ENCODE results near the gene SRSF3.
A peak's percentile ranks its signal among the peaks of the same experiment; 100 is the strongest.
"Not testable (repeated sequence)": the region's sequence is repeated elsewhere in the genome, so short reads cannot be mapped to it uniquely, and the experiment has no call there.

Gene SRSF3

DNA sequence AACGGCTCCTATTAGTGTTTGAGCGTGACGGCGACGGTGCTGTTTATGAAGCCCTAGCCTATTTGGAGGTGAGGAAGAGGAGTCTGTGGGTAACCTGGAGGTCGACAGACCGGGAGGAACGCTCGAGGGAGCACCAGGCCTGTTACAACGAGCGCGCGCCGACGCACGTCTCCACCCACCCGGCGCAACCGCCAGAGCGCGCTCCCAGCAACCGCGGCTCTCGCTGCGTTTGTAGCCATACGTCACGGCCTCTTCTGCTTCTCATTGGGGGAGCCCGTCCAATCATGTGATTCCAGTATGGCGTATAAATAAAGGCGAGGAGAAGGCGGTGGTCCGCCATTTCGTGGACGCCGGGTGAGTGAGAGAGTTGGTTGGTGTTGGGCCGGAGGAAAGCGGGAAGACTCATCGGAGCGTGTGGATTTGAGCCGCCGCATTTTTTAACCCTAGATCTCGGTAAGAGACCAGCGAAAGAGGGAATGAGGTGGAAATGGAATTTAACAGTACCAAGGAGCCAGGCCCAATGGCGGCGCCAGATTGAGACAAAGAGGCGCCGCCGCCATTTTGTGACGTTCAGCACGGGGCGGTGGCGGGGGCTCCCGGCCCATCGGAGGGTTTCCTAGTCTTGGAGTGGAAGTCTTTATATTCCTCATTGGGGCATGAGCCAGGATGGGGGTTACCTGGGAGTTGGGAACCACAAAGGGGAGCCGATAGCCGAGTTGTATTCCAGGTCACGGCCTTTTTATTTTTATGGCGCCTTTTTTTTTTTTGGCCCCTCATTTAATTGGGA is at the start of gene SRSF3:
Gene SRSF3, plus strand, starts transcription at position 334 of the 787 bp plus-strand sequence. CDS start 2,401 bp downstream, outside the sequence.
- FAIRE-seq: peak; percentile 63

DNA sequence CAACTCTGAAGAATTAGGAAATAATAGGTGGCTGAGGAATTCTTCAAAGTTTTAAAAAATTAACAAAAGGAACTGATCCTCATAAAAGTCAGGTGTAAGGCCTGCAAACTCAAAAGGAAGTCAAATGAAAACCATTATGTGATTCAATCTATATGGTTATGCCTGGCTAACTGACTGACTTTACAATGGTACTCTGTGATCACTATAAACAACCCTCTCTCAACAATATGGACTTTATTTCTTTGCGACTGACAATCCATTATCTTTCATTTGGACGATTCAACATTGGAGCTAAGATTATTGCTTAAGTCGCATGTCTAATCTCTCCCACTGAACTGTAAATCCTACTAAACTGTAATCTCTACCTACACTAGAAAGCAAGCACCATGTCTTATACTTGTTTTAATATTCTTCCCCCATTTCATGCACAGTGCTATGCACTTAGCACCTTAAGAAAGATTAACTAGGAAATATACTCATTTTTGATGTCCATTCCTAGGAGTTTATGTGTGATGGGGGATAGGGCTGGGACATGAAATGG is 48.3 kb upstream of the SRSF3 start:
- FAIRE-seq: no peak

DNA sequence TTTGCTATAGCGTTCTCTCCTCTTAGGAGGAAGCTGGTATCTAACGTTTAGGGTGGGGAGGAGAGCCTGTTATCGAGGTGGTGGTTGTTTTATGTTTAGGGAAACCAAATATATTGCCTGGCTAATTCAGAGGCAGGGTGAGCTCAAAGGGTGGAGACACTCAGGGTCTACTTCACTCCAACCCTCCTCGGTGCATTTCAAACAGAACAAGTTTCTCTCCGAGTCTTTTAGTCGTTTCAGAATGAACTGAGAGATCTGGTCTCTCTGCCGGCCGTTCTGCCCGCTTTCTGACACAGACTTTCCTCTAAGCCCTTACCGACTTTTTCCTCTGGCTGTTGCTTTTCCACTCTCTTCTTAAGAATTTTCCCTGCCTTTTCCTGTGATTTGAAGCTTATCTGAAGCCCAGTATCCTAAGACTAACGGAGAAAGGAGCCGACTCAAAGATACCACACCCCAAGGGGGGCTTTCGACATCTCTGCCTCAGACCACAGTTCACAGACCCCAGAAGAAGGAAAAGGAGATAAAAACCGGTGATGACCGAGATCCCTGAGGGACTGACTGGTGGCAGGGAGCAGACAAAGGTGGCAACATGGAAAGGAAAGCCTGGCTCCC is 47.7 kb upstream of the SRSF3 start:
- FAIRE-seq: no peak

DNA sequence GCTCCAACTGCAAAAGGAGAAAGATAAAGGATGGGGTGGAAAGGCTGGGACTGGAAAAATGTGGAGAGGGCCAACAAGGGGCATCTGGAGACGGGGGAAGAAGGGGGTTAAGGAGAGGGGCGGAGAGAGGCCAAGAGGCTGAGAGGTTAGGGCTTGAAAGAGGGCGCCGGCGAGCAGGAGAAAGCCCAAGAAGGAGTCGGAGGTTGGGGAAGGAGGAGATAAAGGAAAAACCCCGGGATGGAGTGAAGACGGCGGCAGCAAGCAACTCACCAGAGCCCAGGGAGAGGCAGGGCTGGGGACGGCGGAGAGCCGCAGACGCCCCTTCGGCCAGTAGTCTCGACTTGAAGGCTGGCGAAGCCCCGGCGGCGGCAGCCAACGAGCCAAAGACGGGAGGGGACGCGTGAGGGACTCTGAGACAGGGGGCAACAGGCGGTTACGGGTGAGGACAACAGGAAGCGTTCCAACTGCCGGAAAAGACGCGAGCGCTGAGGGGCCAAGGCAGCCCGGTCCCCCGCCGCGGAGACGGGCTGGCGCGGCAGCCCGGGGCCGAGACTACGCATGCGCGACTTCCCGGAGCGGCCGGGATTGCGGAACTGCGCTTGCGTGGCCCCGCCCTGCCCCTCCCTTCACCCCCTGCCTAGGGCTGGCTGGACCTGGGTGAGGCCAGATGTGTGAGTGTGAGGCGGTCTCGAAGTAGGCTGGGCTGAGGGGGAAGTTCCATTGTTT is 47.1 kb upstream of the SRSF3 start, which contains the start of gene STK38:
Gene STK38, minus strand, starts transcription at position 560 of the 726 bp plus-strand sequence. CDS start 7,277 bp downstream, outside the sequence.
- FAIRE-seq: no peak

DNA sequence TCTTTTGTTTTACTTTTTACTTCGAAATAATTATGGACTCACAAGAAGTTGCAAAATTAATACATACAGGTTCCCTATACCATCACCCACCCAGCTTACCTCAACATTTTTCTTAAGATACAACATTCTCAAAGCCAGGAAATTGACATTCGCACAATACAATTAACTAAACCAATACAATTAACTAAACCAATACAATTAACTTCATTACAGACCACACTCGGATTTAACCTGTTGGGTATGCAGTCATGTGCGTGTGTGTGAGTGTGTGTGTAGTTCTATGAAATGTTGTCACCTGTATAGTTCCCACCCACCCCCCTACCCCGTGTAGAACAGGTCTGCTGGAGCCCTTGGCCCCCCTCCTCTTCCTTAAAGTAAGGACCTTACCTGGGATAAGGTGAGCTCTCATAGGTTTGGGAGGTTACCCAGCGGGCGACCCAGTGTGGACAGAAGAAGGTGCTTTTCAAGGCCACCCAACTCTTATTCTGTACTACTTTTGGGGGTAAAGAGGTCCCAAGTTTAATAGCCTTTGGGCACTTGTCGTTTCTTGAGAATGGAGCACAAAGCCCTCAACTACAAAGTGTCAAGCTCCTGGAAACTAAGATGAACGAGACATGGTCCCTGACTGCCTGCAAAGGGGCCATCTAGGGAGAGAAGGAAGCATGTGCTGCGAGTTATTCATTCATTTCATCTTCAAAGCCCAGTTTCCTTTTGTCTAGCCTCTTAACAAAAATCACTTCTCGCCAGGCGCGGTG is 46.3 kb upstream of the SRSF3 start:
- FAIRE-seq: no peak

DNA sequence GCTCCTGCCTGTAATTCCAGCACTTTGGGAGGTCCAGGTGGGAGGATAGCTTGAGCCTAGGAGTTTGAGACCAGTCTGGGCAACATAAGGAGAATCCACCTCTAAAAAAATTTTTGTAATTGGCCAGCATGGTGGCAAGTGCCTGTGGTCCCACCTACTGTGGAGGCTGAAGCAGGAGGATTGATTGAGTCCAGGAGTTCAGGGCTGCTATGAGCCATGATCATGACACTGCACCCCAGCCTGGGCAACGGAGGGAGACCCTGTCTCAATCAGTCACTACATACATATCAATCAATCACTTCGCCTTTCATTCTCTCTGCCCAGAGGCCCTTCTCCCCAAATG is 45.8 kb upstream of the SRSF3 start:
- no peak for FAIRE-seq

DNA sequence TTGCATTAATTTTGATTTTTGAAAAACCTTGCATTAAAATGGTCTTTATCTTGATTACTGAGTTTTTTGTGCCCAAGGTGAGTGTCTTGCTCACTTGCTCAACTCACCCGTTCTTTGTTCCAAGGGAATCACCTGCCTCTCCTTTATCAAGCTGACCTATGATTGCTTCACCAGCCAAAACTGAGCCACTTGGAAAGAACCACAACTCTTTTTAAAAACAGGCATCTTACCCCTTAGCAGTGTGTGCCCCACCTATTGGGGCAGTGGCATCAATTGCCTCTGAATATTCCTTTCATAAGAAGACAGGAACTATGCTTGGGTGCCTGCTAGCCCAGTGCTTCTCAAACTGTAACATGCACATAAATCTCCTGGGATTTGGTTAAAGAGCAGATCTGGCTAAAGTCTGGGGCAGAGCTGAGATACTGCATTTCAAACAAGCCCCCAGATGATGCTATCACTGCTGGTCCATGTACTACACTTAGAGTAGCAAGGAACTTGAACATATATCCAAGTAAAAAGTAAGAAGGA is 43.6 kb upstream of the SRSF3 start:
- no peak for FAIRE-seq

DNA sequence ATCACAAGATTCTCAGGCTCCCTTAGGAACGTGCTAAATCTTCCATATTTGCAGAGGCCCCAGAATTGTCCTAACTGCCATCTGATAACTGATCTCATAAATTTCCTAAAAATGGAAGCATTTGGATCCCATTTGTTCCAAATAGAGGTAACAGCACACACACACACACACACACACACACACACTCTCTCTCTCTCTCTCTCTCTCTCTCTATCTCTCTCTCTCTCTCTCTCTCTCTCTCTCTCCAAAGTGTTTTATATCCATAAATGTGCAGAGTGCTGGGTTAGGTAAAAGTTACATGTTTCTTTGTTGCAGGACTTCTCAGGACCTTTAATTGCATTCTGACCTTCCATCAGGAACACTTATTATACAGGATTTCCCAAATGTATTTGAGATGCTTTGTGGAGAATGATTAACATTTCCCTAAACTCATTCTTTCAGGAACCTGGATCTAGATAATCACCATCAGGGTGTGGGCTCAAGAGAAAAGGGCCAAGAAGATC is 38.4 kb upstream of the SRSF3 start:
- FAIRE-seq: no peak

DNA sequence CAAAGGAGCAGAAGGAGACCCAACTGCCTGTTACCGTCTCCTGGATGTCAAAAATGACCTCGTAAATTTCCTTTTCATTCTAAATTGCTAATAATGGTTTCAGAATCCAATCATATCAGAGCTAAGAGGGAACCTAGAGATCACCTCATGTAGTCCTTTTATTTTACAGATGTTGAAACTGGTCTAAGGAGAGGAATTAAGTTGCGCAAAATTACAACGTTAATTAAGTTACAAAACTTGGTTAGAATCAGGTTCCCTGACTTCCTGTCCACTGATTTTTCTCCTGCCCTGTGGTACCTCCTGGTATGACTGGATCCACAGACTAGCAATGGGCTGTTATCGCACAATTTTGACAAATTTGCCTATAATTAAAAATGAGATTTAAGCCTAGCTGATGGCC is 37.9 kb upstream of the SRSF3 start:
- no peak for FAIRE-seq

DNA sequence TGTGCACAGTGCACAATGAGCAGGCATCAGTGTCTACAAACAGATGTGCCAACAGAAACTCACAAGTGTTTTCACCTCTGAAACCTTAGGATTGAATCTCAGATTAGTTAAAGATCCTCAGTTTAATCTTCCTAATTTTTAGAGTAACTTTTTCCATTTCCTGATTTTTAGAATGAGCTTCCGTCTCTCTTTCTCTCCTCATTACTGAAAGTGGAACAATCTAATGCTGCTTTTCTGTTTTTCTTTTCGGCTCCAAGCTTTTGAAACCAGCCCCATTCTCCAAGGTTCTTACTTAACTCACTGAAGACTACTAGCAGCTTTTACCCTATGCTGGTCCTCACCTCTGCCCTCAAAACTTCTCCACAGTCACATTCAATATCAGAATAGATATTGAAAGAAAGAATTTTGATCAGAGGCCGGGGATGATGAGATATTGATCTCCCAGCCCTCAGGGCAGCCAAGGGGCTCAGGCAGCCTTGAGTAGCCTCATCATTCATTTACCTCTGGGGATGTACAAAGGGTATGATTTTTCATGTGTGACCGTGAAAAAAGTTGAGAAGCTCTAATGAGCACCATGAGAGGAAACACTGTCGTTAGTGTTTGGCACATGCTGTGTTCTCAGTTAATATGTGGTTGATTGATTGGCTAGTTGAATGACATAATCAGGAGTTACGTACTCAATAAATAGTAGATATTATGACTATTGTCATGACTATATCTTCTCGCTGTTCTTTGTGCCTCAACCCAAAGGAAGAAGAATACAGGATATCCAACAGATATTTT is 35.0 kb upstream of the SRSF3 start:
- FAIRE-seq: no peak

DNA sequence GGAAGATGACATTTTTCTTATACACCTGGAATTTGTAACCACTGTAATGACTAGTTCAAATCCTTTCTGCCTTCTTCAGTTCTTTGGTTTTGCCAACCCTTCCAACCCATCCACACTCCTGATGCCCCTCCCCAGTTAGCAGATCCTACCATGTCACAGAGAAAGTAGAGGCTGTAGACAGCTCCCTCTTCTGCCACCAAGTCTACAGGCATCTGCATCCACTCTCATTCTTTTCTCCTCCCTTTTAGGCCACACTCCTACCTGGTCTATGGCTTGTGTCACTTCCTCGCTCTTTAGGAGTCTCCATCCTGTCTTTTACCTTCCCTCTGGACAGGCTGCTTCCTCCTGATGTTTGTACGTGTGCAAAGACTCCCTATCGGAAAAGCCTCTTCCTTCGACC is 33.3 kb upstream of the SRSF3 start:
- FAIRE-seq: no peak

DNA sequence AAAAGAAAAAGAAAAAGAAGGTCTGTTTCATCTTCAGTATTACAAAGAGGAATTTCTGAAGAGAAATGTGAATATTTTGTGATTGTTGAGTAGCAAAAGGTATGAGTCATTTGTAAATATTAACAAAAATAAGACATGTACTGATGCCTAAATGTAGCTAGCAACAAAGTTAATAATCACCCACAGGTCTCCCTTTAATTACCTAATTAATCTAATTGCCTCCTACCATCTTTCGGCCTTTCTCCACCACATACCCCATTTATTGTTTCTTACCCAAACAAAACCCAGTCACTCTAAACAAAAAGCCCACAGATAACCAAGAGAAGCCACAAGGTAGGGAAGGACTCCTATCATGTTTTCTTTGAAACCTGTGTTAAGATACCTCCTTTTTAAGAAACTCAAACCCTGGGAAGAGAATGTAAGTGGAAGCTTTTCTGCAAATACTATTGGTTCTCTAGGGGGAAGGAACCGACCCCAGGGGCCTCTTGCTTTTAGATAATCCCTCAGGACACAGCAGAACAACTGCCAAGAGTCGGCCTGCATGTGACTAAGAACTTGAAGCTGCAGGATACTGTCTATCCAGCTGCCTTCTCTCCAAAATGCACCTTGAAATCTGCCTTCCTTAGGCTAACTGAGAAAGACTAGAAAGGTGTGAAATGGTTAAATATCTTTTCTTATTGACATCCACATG is 30.8 kb upstream of the SRSF3 start:
- no peak for FAIRE-seq

DNA sequence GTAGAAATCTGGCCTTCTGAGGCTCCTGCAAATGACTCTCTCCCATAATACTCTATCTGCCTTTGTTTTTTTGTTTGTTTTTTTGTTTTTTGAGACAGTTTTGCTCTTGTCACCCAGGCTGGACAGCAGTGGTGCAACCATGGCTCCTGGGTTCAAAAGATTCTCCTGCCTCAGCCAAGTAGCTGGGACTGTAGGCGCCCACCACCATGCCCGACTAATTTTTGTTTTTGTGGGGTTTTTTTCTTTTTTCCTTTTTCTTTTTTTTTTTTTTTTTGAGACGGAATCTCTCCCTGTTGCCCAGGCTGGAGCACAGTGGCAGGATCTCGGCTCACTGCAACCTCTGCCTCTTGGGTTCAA is 30.3 kb upstream of the SRSF3 start:
- no peak for FAIRE-seq

DNA sequence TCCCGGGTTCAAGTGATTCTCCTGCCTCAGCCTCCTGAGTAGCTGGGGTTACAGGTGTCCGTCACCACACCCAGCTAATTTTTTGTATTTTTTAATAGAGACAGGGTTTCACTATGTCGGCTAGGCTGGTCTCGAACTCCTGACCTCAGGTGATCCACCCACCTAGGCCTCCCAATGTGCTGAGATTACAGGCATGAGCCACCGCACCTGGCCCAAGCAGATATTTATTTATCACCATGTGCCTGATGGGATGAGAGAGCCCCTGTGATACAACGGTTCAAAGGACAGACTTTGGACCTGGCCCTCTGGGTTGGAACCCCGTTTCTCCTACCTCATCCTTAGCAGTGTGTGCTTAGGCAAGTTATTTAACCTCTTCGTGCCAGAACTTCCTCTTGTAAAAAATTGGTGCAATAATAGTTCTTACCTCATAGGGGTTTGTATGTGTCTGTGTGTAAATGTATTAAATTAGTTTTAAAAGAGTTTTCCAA is 27.7 kb upstream of the SRSF3 start:
- FAIRE-seq: no peak

DNA sequence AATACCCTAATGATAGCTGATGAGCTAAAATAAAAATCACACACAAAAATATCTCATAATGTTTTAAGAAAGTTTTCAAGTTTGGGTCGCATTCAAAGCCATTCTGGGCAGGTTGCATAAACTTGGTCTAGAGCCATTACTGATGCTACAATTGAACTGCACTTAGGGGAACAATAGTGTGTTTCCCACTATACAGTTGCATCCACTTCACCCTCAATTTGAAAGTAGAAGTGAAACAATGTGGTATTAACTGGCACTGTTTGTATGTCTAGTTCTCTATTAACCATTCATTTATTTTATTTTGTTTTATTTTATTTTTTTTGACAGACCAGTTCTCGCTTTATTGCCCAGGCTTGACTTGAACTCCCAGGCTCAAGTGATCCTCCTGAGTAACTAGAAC is 23.9 kb upstream of the SRSF3 start:
- no peak for FAIRE-seq

DNA sequence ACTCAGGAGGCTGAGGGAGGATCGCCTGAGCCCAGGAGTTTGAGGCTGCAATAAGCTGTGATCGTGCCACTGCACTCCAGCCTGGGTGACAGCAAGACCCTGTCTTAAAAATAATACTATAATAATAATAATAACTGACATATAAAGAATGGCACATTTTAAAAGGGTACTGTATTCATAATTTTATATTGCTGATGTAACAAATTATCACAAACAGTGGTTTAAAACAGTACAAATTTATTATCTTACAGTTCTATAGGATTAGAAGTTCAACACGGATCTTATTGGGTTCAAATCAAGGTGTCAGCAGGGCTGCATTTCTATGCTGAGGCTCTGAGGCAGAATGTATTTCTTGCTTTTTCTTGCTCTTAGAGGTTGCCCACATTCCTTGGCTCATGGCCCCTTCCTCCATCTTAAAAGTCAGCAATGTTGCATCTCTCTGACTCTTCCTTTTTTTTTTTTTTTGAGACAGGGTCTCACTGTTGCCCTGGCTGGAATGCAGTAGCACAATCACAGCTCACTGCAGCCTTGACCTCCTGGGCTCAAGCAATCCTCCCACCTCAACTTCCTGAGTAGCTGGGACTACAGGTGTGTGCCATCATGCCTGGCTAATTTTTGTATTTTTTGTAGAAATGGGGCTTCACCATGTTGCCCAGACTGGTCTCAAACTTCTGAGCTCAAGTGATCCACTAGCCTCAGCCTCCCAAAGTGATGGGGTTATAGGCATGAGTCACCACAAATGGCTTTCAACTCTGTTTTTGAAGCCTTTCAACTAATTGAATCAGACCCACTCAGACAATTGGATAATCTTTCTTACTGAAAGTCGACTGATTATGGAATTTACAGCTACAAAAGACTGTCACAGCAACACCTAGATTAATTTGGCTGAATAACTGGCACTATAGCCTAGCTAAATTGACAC is 22.8 kb upstream of the SRSF3 start:
- FAIRE-seq: no peak

DNA sequence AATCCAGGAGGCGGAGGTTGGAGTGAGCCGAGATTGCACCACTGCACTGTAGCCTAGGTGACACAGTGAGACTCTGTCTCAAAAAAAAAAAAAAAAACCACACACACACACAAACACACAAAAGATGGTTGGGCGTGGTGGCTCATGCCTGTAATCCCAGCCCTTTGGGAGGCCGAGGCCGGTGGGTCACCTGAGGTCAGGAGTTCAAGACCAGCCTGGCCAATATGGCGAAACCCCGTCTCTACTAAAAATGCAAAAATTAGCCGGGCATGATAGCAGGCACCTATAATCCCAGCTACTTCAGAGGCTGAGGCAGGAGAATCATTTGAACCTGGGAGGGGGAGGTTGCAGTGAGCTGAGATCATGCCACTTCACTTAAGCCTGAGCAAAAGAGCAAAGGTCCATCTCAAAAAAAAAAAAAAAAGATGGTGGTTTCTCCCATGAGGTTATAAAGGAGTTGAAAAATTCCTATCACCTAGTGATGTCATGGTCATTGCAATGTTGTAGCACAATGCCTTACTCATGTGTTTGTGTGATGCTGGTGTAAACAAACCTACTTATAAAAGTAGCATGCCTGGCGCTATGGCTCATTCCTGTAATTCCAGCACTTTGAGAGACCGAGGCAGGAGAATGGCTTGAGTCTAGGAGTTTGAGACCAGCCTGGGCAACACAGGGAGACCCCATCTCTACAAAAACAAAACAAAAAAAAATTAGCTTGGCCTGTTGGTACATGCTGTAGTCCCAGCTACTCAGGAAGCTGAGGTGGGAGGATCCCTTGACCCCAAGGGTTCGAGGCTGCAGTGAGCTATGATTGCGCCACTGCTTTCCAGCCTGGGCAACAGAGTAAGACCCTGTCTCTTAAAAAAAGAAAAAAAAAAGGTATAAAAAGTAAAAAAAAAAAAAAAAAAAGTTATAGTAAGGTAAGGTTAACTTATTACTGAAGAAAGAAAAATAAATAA is 21.5 kb upstream of the SRSF3 start:
- FAIRE-seq: not testable (repeated sequence)

DNA sequence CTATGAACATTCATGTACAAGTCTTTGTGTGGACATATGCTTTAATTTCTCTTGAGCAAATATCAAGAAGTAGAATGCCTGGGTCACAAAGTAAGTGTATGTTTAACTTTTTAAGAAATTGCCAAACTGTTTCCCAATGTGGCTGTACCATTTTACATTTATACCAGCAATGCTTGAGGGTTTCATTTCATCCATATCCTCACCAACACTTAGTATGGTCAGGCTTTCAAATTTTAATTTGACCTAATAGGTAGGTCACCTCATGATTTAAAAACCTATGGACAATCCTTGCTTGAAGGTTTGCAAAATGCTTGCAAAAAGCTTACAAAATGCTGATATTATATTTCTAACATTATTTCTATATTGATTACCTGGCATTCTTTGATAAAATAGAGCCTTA is 19.5 kb upstream of the SRSF3 start:
- no peak for FAIRE-seq

DNA sequence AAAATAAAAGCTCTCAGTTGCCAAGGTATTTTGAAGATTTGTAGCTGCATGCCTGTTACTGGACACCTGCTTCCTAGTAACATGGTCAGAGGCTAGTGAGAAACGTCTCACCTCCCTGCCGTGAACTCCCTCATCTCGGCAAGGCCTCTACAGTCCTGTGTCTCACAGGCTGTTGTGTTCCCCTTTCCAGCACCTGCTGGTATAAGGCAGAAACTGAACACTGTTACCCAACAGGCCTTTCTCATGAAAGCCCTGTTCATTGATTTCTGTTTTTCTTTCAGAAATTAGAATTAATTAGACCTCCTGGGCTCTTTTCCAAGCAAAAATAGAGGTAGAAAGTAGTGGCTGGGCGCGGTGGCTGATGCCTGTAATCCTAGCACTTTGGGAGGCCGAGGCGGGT is 17.6 kb upstream of the SRSF3 start:
- FAIRE-seq: no peak
